Measurements from ENCODE around the gene CDK19.

GRCh38 chr6:110597761-110598160, 217.5 kb downstream of the CDK19 start:
- TF ChIP-seq E2F6 (IDR thresholded peaks at IDR 0.05; ENCODE audit: borderline replicate concordance in 1 of 2, extremely low read depth in 1 of 2, insufficient read depth in 1 of 2, insufficient read length in 1 of 2, low read depth in 1 of 2, low read length in 1 of 2, poor library complexity in 1 of 2, severe bottlenecking in 1 of 2): no peak
- no peak for TF ChIP-seq ZNF175 (CRISPR knock-in tag; IDR thresholded peaks at IDR 0.05; ENCODE audit: low read depth)
- no peak for TF ChIP-seq HDAC8 (tag; IDR thresholded peaks at IDR 0.05)
- TF ChIP-seq CEBPG (CRISPR knock-in tag; IDR thresholded peaks at IDR 0.05): no peak
- TF ChIP-seq CEBPG (tag; conservative IDR thresholded peaks at IDR 0.05 in 1 of 2, IDR thresholded peaks at IDR 0.05 in 1 of 2): no peak
- no peak for TF ChIP-seq ELF1 (tag; IDR thresholded peaks at IDR 0.05)
- TF ChIP-seq HEY1 (CRISPR knock-in tag; IDR thresholded peaks at IDR 0.05; ENCODE audit: borderline replicate concordance): no peak

Data from K562 (cell line).